ENCODE results near the gene TAF3.

Gene TAF3

DNA sequence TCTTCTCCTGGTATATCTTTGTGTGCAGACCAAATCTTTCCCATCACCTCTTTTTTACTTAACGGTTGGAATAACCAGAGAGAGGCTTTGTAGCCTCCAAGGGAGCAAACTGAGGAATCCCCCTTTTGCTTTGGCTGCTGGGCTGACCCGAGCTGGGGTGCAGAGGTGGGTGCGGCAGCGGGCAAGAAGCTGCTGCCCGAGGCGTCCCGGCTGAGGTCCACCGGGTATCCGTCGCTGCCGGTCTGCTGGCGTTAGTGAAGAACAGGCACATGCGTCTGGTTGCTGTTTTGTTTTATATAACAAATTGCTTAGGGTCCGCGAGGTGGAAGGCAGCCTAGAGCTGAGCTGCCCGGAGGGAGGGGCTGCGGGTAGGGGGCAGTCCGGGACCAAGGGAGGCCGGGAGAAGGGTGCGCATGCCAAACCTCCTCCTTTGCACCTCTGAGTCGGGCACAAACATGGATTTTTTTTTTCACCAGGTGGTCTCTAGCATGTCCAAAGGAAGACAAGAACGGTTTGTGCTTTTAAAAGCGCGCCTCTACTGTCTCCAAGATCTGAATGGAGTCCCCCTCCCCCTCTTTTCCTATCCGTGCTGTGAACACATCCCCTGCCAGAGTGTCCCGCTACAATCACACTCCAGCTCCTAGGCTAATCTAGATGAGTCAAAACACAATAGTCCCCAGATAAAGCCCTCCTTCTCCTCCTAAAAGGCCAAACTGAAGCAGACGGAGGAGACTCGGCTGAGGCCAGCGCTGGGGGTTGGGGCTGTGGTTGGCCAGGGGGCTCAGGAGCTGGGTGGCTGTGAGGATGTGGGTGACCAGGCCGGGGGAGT is 229.4 kb downstream of the TAF3 start:
- H3K36me3 ChIP-seq (ENCODE audit: control insufficient read depth in 1 of 2, insufficient read depth in 2 of 2, low read length in 2 of 2), result no peaks in the 10 kb centered on the region
- peaks cover 45% of the 10 kb centered on the region for H3K79me1 ChIP-seq (ENCODE audit: low read length)
- H3K14ac ChIP-seq (ENCODE audit: low read length), result peak overlapping the region; percentile 17
- no peak overlapping the region for H3K18ac ChIP-seq (ENCODE audit: low read length)
- whole genome bisulfite sequencing (ENCODE audit: extremely low coverage, insufficient coverage, insufficient read length), result no CpG with 5 or more reads among the region's 30 CpGs
- no peak overlapping the region for H4K91ac ChIP-seq (ENCODE audit: low read depth, low read length)
- no peak for DNase-seq
- H2AK5ac ChIP-seq (ENCODE audit: low read length), result no peak overlapping the region
- H3K4me3 ChIP-seq (ENCODE audit: low read depth, low read length), result no peak overlapping the region
- no peak overlapping the region for H4K12ac ChIP-seq (ENCODE audit: low read depth, low read length)
- H2BK12ac ChIP-seq (ENCODE audit: low read length), result no peak overlapping the region
- peaks cover 29% of the 10 kb centered on the region for H3K79me2 ChIP-seq (ENCODE audit: control insufficient read depth, insufficient read depth, low read length, poor library complexity)
- H3K27ac ChIP-seq (ENCODE audit: low read depth, low read length), result no peak overlapping the region
- H3K4me2 ChIP-seq (ENCODE audit: low read length), result peak overlapping the region; percentile 91
- peaks cover 49% of the 10 kb centered on the region for H3K27me3 ChIP-seq (ENCODE audit: insufficient read depth, low read length)
- no peak overlapping the region for H4K8ac ChIP-seq (ENCODE audit: low read depth, low read length)
- H2BK5ac ChIP-seq (ENCODE audit: low read depth, low read length, poor library complexity), result no peak overlapping the region
- H3K23ac ChIP-seq (ENCODE audit: low read length), result no peak overlapping the region
- no peak overlapping the region for H3K4ac ChIP-seq (ENCODE audit: low read depth, low read length)
- H3K9me3 ChIP-seq (ENCODE audit: insufficient read depth, low read depth, low read length), result peaks cover 4% of the 10 kb centered on the region
- no peak overlapping the region for H3K9ac ChIP-seq (ENCODE audit: low read length)
- no peak overlapping the region for H2BK120ac ChIP-seq (ENCODE audit: insufficient read depth, low read length, poor library complexity)
- H3K4me1 ChIP-seq (ENCODE audit: control insufficient read depth in 1 of 2, insufficient read depth in 2 of 2, low read length in 2 of 2), result peaks cover 27 to 44% of the 10 kb centered on the region in 2 experiments
- no peak overlapping the region for H2AFZ ChIP-seq (ENCODE audit: insufficient read depth, low read length, poor library complexity)

DNA sequence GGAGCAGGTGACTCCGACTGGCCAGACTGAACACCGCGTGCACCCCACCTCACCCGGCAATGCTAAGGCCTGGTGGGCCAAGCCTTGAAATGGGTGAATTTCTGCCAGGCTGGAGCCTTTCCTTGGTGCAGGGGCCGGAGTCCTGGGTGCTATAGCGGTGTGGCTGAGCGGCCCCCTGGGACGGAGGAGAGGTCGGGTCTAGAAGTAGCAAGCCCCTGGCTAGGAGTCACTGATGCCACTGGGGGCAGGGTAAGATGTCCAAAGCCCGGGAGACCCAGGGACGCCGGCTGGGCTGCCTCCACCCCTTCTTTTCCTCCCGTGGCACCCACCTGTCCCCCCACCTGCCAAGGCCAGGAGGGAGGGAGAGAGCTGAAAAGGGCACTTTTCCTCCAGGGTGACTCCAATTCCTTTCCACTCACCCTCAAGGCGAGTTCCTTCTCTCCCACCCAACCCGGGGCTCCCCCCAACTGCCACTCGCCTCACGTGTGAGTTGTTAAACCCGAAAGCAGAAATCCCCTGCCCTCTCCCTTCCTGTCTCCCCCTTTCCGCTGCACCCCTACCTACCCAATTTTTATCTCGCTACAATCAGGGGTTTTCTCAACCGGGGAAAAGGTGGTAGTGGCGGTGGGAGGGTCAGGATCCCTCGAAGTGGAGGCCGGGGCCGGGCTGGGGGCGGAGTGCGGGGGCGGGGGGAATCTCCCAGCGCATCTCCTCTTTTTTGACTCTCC is 230.1 kb downstream of the TAF3 start:
- H3K27ac ChIP-seq (ENCODE audit: low read depth, low read length), result no peak overlapping the region

DNA sequence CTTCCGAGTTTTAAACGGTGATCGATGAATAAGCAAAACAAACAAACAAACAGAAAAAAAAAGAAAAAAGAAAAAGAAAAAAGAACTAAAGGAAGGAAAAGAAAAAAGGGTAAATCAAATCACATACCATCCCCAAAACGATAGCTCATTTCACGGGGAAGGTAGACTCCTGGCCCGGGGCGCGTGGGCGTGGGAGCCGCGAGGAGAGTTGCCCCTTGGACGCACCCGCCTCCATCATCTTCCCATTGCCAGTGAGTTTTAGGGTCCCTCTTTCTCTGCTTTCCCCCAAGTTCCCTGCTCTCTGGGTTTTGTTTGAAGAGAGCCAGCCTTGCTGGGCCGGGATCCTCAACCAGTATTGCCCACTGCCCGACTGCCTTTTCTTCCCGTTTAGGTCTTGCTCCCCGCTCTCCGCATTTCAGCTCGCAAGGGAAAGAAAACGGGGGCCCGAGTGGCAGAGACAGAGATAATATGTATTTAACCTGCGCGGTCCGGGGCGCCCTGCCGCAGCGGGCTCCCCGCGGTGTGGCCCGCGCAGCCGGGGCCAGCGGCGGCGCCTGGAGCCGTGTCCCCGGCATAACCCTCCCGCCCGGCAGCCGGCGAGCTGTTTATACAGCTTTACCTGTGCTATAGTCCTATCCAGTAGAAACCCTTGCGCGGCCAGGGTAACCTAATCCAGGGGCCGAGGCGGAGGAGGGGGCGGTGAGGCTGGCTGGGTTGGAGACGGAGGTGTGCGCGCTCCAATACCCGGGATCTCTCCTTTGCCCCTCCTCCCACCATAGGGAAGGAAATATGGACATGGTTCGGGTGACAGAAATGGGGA is 230.9 kb downstream of the TAF3 start:
- Histone ChIP-seq H3K4me1 (ENCODE audit: control insufficient read depth in 1 of 2, insufficient read depth in 2 of 2, low read length in 2 of 2) (peaks cover 19 to 33% of the 10 kb centered on the region in 2 experiments), H3K4me3 (ENCODE audit: low read depth, low read length) (peak overlapping the region; percentile 84), H4K12ac (ENCODE audit: low read depth, low read length) (peak overlapping the region; percentile 70), H3K9ac (ENCODE audit: low read length) (peak overlapping the region; percentile 89), H3K18ac (ENCODE audit: low read length) (peak overlapping the region; percentile 90), H3K79me1 (ENCODE audit: low read length) (peaks cover 52% of the 10 kb centered on the region), H3K36me3 (ENCODE audit: control insufficient read depth in 1 of 2, insufficient read depth in 2 of 2, low read length in 2 of 2) (no peaks in the 10 kb centered on the region), H4K8ac (ENCODE audit: low read depth, low read length) (peak overlapping the region; percentile 86), H3K27ac (ENCODE audit: low read depth, low read length) (peak overlapping the region; percentile 96), H3K4ac (ENCODE audit: low read depth, low read length) (peak overlapping the region; percentile 96), H2BK5ac (ENCODE audit: low read depth, low read length, poor library complexity) (peak overlapping the region; percentile 92), H3K79me2 (ENCODE audit: control insufficient read depth, insufficient read depth, low read length, poor library complexity) (peaks cover 35% of the 10 kb centered on the region), H3K9me3 (ENCODE audit: insufficient read depth, low read depth, low read length) (no peaks in the 10 kb centered on the region), H3K27me3 (ENCODE audit: insufficient read depth, low read length) (peaks cover 35% of the 10 kb centered on the region), H3K14ac (ENCODE audit: low read length) (peak overlapping the region; percentile 88), H2BK120ac (ENCODE audit: insufficient read depth, low read length, poor library complexity) (peak overlapping the region; percentile 94), H4K91ac (ENCODE audit: low read depth, low read length) (peak overlapping the region; percentile 99), H2AK5ac (ENCODE audit: low read length) (peak overlapping the region; percentile 57), H2AFZ (ENCODE audit: insufficient read depth, low read length, poor library complexity) (no peak overlapping the region), H3K23ac (ENCODE audit: low read length) (no peak overlapping the region), H3K4me2 (ENCODE audit: low read length) (peak overlapping the region; percentile 91), H2BK12ac (ENCODE audit: low read length) (peak overlapping the region; percentile 33)
- WGBS (ENCODE audit: extremely low coverage, insufficient coverage, insufficient read length), result no CpG with 5 or more reads among the region's 51 CpGs
- DNase-seq, result peak; percentile 34 to 53

More for the DNA sequence above, 230.1 kb downstream of the TAF3 start:
- WGBS (ENCODE audit: extremely low coverage, insufficient coverage, insufficient read length), result no CpG with 5 or more reads among the region's 29 CpGs
- Histone ChIP-seq H3K79me2 (ENCODE audit: control insufficient read depth, insufficient read depth, low read length, poor library complexity) (peaks cover 29% of the 10 kb centered on the region), H3K4me2 (ENCODE audit: low read length) (peak overlapping the region; percentile 91), H2AK5ac (ENCODE audit: low read length) (no peak overlapping the region), H3K14ac (ENCODE audit: low read length) (peak overlapping the region; percentile 17), H3K79me1 (ENCODE audit: low read length) (peaks cover 48% of the 10 kb centered on the region), H3K4me3 (ENCODE audit: low read depth, low read length) (no peak overlapping the region), H4K12ac (ENCODE audit: low read depth, low read length) (no peak overlapping the region), H3K9ac (ENCODE audit: low read length) (no peak overlapping the region), H2BK5ac (ENCODE audit: low read depth, low read length, poor library complexity) (no peak overlapping the region), H3K4ac (ENCODE audit: low read depth, low read length) (peak overlapping the region; percentile 15), H2BK120ac (ENCODE audit: insufficient read depth, low read length, poor library complexity) (peak overlapping the region; percentile 4), H3K27me3 (ENCODE audit: insufficient read depth, low read length) (peaks cover 41% of the 10 kb centered on the region), H3K23ac (ENCODE audit: low read length) (no peak overlapping the region), H3K4me1 (ENCODE audit: control insufficient read depth in 1 of 2, insufficient read depth in 2 of 2, low read length in 2 of 2) (peaks cover 24 to 38% of the 10 kb centered on the region in 2 experiments), H3K18ac (ENCODE audit: low read length) (peak overlapping the region; percentile 42), H2BK12ac (ENCODE audit: low read length) (no peak overlapping the region), H2AFZ (ENCODE audit: insufficient read depth, low read length, poor library complexity) (no peak overlapping the region), H3K9me3 (ENCODE audit: insufficient read depth, low read depth, low read length) (peaks cover 3% of the 10 kb centered on the region), H4K91ac (ENCODE audit: low read depth, low read length) (no peak overlapping the region), H4K8ac (ENCODE audit: low read depth, low read length) (no peak overlapping the region), H3K36me3 (ENCODE audit: control insufficient read depth in 1 of 2, insufficient read depth in 2 of 2, low read length in 2 of 2) (no peaks in the 10 kb centered on the region)
- no peak for DNase-seq
